Suppressor macrophage treated with lipopolysaccharide for 4 hours (primary cell): Measurements from ENCODE around the gene SMAP2.
A peak's percentile ranks its signal among the peaks of the same experiment; 100 is the strongest.
"Not testable (repeated sequence)": the region's sequence is repeated elsewhere in the genome, so short reads cannot be mapped to it uniquely, and the experiment has no call there.

Experiments
- DNase-seq: peaks from one replicate; pipeline ENCODE4 v3.0.0-alpha.2; 2020

SMAP2 gene

DNA sequence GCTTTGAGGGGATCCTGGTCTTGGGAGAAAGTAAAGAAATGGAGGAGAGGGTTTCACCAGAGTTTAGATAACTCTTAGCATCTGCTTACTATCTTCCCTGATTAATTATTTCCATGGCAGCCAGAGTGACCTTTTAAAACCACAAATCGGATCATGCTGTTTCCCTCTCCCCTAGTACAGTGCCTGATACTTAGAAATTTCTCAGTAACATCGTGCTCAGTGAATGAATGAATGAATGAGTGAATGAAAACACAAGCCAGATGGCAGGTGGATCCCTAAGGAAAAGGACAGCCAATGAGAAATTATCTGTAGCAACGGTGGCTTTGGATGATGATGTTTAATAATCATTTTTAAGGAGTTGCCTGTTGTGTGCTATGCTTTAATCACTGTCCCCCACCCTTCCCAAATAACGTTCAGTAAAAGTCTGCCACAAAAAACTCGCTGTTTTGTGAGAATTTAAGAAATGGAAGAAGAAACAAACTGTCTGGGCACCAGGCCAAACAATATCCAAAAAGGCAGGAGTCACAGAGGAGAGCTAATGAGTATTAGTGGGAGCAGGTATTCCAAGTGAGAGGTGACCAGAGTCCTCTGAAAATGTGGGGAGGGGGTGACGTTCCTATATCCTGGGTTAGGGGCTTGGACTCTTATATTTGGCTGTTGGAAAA lies 737 bp upstream of the SMAP2 start:
- no peak for DNase-seq

DNA sequence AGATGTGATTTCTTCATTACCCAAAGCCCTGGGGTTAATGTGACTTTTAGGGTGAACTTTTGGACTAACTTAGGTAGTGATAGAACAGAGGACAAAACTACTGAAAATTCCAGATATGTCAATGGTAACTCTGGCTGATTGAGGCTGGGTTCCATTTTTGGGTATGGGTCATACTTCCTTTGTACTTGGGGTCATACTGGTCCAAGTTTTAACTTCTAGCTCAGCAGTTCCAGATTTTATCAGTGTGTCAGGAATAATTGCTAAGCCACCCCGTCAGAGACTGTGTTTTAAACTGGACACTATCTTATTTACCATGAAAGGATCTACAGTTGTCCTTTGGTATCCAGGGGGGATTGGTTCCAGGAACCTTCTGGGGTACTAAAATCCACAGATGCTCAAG lies 4.0 kb downstream of the SMAP2 start:
- DNase-seq: no peak

DNA sequence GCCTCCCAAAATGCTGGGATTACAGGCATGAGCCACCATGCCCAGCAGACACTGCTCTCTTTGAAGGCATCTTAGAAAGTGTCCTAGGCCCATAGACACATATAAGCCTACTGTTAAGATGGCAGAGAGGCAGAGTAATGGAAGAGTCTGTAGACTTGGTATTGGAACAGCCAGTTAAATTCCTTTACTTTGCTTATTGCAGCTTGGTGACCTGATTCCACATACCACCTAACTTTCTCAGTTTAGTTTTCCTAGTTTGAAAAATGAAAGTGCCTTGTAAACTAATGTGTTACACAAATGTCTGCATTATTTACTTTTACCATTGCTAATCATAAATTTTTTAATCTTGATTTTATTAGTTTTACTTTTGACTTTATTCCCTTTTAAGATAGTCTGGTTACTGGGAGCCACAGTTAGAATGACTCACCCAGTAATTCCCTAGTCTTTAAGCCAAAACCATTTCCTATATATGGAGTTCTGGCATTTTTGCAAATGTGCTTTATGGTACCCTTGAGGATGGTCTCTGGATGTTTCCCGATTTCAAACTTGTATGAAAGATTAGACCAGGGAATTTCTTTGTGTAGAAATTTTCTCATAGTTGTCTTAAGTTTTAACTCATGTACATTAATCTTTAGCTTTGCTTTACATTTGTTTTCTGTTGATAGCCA lies 6.4 kb downstream of the SMAP2 start:
- DNase-seq: no peak

DNA sequence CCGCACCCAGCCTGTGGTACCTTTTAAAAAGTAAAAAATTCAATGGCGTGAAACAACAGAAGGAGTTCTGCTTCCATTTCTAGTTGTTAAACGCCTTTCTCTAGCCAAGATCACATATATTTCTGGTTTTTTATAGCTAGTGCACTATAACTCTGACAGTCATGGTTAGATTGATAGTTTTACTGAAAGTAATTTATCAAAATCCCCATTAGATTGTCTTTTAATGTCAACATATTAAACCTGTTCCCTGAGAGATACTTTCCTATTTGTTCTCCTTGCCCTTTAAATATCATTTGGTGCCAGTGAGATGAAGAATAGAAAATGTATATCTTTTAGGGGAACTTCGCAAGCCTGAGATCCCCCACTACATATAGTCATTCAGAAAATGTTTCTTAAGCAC lies 7.3 kb downstream of the SMAP2 start:
- DNase-seq: no peak

DNA sequence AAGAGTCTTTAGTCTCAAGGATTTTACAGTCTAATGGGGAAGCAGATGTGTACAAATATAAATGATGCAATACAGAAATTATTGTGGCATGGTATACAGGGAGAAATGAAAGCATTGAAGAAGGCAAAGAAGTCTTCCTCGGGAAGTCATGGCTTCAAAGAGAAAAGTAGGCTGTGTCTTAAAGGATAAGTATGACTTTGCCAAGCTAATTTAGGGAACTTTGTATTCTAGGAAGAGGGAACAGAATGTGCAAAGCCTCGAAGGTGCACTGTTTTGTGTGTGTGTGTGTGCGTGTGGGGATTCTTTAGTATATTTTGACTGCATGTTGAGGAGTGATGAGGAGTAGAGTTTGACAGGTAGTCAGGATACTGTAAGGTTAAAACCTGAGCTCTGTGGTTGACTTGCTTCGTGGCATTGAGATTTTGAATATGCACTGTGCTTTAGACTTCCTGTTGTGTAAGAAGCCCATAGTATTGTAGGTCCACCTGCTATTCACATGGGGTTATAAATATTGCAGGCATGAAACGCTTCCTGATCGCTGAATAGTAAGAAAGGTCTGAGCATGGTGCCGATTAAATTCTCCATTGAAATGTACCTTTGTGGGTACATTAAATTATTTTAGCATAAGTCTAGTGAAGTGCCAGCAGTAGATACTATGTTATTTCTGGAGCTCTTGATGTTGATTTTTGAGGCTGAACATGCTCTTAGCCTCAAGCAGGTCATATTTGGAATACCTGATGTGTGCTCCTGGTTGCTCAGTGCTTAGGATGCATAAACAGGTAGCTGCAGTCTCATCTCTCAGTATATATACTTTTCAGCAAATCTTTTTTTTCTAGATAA lies 8.0 kb downstream of the SMAP2 start:
- peak; percentile 78 for DNase-seq

DNA sequence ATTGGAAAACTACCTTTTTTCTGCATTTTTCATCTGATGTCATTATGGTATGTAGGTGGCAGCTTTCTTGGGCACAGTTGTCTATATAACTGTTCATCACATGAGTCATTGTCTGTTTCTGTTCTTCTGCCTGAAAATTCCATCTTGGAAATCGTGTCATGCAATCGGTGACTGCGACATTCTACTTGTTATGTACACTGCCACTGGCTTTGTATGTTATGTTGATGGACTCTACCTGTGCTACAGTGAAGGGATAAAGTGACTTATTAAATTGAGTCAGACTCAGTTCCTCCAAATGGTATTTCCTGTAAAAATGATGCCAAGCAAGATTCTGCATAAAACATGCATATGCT lies 8.6 kb downstream of the SMAP2 start:
- DNase-seq: peak; percentile 66

DNA sequence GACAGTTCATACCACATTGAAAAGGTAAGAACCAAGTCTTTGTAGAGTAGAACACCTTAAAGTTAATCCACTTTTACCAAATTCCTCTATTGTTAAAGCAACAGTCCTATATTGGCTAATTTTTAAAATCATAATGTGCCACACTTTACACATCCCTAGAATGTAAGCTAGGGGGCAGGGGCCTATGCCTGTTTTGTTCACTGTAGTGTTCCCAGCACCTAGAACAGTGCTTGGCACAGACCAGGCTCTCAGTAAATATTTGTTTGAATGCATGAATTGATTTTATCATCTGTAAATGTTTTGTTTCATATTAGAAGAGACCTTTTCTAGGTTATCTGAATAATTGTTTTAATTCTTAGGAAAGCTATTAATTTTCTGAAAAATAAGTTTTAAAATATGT lies 9.1 kb downstream of the SMAP2 start:
- no peak for DNase-seq

DNA sequence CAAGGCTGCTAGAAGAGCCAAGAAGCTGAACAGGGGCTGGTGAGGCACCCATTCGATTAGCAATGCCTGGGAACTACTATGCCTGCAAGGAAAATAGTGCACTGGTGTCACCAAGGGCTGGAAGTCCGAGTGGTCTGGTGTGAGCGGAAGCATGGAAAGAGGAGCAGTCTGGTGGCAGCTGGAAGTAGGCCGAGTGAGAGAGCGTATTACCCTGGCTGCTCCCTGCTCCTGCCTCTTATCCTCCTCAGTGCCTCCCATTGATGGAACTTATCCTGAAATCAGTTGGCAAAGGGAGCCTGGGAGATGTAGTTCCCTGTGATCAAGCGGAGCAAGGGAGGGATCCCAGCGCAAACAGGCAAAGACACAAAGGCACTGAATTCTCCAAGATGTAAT lies 9.6 kb downstream of the SMAP2 start:
- no peak for DNase-seq

DNA sequence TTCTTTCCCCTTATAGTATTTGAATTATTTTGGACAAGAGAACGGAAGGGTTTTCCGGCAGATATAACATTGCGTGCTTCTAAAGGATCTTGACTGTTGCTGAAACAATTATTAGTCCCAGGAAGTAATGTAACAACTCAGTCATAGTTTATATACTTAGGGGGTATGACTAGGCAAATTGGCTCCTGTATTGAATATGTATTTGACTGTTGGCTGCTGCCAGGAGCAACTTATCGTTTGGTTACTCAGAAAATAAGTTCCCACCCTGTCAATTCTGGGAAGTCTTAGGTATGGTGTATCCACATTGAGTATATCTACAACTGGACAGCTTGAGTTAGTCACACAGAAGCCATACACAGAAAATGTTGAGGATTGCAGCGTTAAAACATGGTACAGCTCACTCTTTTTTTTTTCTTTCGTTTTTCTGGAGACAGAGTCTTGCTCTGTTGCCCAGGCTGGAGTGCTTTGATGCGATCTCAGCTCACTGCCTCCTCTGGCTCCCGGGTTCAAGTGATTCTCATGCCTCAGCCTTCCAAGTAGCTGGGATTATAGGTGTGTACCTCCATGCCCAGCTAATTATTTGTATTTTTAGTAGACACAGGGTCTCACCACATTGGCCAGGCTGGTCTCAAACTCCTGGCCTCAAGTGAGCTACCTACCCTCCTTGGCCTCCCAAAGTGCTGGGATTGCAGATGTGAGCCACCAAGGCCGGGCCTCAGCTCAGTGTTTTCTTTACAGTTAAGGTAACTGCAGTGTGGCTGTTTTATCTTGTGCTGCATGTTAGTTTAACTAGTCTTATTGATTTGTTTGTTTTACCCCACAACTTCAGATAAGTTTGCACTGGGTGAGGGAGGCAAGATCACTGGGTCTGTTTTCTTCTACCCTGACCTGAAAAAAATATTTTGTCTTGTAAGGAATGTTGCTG lies 10.2 kb downstream of the SMAP2 start:
- peak; percentile 55 for DNase-seq

DNA sequence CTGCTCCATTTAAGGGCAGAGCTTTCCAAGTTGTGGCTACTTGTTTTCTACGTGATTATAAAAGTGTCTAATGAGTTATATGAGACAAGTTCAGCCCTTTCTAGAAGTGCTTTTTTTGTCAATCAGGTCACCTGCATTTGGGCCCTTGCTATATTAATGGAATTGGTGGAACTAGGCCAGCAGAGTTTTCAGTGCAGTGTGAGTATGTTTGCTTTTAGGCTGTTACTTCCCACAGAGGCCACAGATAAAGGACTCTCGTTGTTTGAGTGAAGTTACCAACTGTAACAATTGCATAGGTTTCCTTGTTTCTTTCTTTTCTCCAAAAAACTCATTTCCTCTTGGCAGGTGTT lies 10.9 kb downstream of the SMAP2 start:
- DNase-seq: no peak

DNA sequence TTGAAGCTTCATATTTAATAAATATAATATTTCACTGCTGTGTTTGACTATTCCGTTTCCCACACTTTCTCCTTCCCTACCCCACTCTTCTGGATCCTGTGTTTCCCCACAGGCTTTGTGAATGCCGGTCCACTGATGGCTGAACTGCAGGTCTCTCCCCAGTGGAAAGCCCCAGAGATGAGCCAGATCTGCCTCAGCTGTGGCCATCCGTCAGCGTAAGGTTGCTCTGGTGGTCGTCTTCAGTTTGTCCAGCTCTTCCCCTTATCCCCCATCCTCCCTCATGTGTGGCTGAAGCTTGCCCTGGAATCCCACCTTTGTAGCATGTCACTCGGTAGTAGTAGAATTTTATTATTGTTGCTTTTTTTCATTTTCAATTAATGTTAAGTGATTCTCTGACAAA lies 11.4 kb downstream of the SMAP2 start:
- no peak for DNase-seq

DNA sequence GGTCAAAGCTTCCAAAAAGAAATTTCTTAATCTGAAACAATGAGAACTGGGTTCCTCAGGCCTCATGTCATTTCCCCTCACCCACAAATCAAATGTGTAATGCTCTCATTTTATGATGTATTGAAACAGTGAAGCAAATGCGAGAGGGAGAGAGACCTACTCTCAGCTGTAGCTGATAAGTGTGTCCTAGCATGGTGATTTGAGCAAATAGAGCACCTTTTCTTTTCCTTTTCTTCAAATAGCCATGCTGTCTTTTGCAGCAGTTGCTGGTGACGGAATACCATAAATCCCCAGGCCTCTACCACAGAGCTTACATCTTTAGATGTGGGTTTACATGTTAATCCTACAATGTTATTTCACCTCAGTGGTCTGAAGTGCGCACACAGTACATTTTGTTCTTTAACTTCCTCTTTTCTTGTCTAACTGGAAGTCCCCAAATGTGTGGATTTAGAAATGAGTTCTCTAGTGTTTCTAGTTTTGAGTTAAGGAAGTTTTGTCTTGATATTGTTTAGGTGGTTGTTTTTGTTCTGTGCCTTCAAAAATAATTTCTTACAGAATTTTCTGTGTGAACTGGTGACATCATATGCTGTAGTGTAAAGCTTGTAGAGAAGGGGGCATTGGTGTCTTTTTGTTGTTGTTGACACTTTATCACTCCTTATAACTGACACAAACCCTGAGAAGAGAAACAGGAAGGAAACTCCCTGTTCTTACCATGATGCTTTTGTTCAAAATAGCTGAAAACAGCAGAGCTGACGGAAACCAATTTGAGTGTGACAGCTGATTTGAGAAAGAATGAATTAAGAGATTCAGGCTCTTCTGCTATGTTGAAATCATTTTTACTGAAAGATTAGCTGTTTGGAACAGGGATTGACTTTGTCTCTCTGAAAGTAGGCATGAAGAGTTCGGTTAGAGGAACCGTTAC lies 12.2 kb downstream of the SMAP2 start:
- DNase-seq: peak; percentile 90

DNA sequence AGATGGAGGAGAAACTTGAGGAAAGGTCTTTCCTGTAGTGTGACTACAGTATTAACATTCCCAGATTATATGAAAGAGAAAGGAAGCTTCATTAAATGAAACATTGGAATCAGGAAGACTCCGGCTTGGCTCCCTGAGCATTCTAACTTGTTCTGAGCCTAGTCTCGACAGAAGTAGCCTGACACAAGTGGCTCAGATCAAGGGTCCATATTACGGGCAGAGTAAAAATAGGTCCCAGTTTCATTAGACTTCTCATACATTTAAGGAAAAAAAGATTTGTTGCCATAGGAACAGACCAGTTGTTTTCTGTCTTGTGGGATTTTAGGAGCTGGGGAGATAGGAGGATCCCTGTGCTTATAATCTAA lies 12.8 kb downstream of the SMAP2 start:
- DNase-seq: no peak

DNA sequence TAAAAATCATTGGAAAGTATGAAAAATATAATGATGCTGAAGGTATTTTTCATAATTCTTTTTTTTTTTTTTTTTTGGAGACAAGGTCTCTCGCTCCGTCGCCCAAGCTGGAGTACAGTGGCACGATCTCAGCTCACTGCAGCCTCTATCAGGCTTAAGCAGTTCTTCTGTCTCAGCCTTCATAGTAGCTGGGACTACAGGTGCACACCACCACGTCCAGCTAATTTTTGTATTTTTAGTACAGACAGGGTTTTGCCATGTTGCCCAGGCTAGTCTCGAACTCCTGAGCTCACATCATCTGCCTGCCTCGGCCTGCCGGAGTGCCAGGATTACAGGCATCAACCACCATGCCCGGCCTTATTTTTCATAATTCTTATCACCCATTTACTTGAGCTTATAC lies 13.3 kb downstream of the SMAP2 start:
- no peak for DNase-seq

DNA sequence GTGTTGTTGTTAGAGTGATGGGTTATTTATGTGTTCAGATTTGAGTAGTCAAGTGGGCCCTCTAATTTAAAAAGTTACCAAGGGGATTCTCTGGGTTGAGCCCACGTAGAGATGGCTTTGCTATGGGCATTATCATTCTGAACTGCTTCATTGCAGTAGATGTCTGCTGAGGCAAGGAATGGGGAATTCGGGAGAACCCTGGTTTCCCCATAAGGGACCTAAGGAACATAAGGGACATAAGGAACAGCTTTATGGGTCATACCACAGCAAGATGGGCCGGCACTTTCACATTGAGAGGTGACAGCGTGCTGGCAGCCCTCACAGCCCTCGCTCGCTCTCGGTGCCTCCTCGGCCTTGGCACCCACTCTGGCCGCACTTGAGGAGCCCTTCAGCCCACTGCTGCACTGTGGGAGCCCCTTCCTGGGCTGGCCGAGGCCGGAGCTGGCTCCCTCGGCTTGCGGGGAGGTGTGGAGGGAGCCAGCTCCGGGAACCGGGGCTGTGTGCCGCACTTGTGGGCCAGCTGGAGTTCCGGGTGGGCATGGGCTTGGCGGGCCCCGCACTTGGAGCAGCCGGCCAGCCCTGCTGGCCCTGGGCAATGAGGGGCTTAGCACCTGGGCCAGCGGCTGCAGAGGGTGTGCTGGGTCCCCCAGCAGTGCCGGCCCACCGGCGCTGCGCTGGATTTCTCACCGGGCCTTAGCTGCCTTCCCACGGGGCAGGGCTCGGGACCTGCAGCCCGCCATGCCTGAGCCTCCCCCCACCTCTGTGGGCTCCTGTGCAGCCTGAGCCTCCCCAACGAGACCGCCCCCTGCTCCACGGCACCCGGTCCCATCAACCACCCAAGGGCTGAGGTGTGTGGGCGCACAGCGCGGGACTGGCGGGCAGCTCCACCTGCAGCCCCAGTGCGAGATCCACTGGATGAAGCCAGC lies 14.1 kb downstream of the SMAP2 start:
- not testable (repeated sequence) for DNase-seq

DNA sequence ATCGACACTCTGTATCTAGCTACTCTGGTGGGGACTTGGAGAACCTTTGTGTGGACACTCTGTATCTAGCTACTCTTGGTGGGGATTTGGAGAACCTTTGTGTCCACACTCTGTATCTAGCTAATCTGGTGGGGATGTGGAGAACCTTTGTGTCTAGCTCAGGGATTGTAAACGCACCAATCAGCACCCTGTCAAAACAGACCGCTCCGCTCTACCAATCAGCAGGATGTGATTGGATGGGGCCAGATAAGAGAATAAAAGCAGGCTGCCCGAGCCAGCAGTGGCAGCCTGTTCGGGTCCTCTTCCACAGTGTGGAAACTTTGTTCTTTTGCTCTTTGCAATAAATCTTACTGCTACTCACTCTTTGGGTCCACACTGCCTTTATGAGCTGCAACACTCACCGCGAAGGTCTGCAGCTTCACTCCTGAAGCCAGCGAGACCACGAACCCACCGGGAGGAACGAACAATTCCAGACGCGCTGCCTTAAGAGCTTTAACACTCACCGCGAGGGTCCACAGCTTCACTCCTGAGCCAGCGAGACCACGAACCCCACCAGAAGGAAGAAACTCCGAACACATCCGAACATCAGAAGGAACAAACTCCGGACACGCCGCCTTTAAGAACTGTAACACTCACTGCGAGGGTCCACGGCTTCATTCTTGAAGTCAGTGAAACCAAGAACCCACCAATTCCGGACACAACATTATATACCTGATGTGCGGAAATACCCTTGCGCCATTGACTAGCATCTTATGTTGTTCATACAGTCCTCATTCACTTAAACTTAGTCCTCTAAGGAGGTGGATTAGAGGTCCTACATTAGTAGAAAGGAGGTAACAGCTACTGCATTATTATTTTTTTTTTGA lies 15.2 kb downstream of the SMAP2 start:
- not testable (repeated sequence) for DNase-seq

DNA sequence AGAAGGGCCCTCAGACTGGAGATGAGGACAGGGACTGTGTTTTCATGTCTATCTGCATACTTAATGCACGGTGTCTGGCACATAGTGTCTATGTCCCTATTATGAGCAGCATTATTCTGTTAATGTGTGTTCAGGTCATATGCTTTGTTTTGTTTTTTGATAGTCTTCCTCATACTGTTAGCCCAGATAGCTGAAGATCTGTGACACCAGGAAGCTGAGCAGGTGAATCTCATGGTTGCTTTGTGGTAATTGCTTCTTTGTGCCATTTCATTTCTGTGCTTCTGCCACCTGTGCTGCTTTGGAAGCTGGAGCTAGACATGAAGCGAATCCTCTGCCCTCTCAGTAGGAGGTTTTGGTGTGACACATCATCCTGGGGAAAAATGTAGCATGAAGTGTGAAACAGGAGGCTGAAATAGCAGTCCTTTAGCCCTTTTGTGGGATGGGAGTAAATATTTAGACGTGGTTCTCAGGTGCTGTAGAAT lies 15.8 kb downstream of the SMAP2 start:
- no peak for DNase-seq

DNA sequence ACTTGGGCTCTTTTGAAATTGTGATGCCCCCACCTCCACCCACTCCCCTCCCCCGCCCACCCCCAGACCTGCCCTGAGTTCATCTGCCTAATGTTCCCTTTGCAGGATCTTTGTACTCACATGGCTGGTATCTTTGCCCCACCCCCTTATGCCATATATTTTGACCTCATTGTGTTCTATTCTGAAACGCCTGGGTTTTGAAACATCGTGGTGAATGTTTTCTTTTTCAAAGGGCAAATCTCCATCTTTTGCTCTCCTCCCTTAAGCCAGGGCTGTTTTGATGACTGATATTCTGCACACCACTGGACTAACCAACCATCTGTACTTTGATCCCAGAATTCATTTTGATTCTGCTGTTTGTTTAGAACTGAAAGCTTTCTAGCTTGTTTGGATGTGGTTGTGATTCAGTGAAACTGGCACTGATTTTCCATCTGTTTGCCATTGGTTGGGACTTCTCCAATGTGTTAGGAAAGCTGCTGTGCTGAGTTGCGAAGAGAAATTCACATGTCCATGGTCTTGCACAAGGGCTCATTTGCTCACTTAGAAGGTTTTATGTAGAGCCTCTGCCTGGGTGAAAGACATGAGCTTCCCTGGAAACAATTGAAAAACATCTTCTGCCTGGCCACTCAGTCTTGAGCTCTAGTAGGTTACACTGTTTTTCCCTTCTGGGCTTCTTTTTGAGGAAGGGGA lies 16.5 kb downstream of the SMAP2 start:
- DNase-seq: peak; percentile 82

DNA sequence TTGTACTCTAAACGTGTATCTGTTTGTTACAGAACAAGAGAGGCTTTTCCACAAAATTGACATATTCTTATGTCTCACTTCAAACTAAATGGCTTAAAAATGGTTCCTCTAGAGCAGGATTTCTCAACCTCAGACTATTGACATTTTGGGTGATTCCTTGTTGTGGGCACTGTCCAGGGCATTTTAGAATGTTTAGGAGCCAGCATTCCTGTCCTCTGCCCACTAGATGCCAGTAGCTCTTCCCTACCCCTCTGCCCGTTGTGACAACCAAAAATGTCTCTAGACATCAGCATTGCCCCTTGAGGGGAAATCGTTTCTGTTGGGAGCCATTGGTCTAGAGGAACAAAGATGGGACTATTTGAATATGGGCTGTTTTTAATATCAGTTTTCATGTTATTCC lies 17.3 kb downstream of the SMAP2 start:
- no peak for DNase-seq
